ELR (cell line): Measurements from ENCODE around the gene IGFBP7.
"Not testable (repeated sequence)": the region's sequence is repeated elsewhere in the genome, so short reads cannot be mapped to it uniquely, and the experiment has no call there.

ENCODE experiments used
- DNase-seq: peaks from one replicate; pipeline ENCODE4 v3.0.0-alpha.2; 2015; ENCODE audit warnings: low read depth

IGFBP7 gene

DNA sequence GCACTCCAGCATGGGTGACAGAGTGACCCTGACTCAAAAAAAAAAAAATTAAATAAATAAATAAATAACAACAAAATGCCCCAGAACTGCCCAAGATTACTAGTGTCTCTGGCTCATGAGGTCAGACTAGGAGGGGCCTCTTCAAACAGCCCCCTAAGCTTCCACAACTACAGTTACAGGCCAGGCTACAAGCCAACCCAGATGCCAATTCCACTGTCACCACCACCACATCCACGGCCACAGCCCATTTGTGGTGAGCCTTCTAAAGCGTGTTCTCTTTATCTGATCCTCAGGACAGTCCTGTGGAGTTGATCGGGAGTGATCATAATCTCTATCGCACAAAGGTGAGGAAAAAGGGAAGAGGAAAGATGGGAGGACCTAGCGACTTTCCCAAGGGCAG is 36.6 kb downstream of the IGFBP7 start:
- no peak for DNase-seq

DNA sequence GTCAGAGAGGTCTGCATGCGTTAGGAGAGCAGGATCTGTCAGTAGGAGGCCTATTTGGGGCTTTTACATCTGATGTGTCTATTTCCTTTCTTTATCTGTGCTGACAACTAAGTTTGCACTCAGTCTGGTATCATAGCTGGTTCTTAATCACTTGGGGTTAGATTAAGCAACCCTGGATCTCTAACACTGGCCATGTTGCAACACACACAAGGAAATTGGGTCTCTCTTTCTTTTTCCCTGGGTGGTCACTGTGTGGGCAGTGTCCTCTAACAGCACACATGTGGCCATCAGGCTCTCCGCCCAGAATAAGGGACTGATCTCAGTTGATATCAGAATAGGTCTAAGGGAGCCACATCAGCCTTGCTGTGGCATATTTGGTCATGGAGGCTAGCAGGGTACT is 38.9 kb downstream of the IGFBP7 start:
- DNase-seq, result no peak

DNA sequence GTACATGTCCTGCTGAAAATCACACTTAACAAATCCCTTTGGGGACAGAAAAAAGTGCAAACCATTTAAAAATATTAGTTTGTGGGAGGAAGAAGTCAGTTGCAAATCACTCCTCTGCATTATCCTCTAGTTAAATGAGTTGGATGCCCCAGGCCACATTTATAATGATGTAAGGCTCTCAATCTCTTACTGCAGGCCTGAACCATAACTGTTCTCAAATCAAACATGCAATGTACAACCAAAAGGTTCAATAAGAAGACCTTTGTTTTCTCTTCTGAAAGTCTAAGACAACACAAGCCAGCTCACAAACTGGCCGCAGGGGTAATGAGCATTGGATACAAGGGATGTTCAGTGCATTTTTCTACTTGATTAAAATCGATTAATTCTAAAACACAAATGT is 39.7 kb downstream of the IGFBP7 start:
- peak; percentile 34 for DNase-seq

DNA sequence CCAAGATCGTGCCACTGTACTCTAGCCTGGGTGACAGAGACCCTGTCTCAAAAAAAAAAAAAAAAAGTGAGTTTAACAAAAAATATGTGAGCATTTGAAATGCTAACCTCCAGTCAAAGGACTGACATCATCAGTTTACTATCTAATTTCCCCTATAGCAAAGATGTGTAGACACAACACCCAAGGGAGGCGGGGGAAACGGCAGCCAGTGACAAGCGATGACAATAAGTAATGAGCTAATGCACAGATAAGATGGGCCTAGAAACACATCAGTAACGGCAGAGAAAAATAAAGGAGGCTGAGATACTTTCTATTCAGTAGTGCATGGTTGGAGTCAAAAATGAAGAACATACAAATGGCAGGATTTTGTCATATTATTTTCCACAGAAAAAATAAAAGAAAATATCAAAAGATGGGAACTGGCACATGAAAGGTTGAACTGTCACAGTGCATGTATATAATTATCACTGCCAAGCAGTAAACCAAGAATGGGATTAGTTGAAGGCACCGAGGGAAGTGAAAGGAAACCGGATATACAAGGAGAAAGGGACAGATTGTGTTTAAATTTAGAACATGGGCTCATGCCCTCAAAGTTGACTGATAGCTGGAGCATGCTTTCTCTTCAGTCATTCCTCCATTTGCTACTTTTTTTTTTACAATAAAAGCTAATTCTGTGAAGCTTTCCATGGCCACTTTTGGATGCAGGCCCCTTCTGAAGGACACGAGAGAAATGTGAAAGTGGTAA is 41.8 kb downstream of the IGFBP7 start:
- no peak for DNase-seq

DNA sequence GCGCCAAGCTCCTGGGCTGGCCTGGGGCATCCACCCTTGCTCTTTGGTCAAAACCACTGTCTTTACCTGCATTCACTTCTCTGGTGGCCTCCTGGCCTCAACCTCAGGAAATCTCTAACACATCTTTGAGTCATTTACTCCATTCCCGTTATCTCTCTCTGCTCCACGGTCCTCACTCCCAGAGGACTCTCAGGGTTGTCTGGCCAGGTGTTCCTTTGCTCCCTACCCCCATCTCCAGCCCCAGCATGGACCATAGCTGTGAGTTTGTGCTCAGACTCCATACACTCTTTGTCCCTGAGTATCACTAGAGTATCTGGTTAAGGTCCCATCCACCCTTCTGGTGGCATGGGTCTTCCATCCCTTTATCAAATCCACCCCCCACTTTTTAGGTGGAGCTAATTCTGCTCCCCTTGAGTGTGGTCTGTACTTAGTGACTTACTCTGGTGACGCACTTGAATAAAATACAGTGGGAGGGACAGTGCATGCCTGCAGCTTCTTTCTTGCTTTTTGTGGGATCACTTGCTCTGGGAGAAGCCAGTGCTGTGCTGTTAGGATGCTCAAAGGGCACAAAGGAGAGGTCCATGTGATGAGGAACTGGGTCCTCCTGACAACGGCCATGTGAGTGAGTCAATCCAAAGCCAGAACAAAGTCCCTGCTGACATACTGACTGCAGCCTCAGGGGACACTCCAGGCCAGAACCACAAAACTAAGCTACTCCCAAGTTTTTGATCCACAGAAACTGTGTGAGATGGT is 44.3 kb downstream of the IGFBP7 start:
- peak; percentile 60 for DNase-seq

DNA sequence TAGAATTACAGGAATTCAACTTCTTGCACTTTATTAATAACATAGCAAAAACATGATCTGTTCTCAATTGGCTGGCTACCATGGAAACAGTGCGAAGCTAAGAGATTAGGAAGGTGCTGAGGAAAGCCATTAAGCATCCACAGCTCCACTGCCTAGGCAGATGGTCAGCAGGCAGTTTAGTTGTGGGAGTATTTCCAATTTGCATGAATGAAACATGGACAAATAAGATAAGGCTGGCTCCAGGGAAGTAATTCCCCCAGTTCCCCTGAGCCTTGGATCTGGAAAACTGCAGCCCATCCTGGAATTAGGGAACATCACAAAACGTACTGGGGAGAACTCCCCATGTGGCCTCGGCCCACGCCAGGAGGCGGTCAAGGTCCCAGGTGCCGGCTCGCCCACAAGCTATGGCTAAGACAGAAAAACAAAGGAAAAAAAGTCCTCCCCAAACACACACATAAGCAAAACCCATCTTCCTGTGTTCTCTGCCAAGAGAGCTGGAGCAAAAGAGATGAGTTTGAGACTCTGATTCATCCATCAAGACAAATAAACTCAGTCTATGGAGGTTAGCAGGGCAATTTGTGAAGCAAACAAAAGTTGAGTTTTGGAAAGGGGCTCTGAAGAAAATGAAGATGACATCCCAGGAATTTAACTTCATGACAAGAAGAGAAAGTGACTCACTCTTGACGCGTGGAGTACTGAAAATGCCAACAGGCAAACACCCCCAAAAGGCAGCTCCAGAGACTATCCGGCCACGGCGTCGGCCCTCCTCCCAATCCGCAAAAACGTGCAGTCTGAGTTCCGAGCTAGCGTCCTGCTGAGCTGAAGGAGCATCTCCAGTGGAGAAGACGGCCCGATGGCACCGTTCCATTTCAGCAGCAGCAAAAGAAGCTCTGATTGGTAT is 45.1 kb downstream of the IGFBP7 start:
- peak; percentile 86 for DNase-seq

DNA sequence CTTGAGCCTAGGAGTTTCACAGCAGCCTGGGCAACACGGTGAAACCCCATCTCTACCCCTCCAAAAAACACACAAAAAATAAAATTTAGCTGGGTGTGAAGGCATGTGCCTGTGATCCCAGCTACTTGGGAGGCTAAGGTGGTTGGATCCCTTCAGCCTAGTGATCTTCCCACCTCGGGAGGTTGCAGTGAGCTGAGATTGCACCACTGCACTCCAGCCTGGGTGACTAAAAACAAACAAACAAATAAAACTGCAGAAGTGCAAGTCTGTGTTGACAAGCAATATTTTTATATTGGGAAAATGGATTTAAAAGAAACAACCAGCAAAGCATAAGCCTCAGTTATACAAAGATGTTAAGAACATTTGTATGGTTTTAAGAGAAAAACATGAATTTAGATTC is 46.1 kb downstream of the IGFBP7 start:
- DNase-seq, result no peak

DNA sequence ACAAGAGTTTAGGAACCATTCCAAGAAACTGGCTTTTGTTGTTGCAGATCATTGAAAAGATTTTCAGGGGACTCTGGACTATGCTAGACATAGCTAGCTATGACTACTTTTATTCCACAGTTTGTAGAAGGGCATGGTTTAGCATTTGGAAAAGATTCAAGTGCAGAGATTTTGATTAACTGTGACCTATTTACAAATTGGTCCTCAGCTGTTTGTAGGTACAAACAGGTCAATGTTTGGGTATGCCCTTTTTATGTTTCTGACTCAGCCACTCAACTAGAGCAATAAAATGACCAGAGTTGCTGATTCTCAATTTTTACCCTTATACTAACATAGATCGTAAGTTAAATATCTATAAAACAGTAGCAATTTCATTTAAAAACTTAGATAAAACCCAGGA is 46.7 kb downstream of the IGFBP7 start:
- DNase-seq, result no peak

DNA sequence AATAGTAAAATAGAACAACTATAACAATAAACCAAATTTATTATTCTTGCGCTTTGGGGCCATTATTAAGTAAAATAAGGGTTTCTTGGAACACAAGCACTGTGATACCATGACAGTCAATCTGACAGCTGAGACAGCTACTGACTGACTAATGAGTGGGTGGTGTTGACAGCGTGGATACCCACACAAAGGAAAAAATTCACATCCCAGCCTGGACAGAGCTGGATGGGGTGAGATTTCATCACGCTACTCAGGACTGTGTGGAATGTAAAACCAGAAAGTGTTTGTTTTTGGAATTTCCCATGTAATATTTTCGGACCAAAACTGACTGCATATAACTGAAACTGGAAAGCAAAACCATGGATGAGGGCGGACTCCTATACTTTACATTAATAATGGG is 48.8 kb downstream of the IGFBP7 start:
- no peak for DNase-seq

DNA sequence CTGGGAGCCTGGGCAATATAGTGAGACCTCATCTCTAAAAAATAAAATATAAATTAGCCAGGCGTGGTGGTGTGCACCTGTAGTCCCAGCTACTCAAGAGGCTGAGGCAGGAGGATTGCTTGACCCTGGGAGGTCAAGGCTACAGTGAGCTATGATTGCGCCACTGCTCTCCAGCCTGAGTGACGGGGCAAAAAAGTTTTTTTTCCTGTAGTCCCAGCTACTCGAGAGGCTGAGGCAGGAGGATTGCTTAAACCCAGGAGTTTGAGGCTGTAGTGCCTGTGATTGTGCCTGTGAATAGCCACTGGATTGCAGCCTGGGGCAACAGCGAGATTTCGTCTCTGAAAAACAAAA is 49.5 kb downstream of the IGFBP7 start:
- not testable (repeated sequence) for DNase-seq

DNA sequence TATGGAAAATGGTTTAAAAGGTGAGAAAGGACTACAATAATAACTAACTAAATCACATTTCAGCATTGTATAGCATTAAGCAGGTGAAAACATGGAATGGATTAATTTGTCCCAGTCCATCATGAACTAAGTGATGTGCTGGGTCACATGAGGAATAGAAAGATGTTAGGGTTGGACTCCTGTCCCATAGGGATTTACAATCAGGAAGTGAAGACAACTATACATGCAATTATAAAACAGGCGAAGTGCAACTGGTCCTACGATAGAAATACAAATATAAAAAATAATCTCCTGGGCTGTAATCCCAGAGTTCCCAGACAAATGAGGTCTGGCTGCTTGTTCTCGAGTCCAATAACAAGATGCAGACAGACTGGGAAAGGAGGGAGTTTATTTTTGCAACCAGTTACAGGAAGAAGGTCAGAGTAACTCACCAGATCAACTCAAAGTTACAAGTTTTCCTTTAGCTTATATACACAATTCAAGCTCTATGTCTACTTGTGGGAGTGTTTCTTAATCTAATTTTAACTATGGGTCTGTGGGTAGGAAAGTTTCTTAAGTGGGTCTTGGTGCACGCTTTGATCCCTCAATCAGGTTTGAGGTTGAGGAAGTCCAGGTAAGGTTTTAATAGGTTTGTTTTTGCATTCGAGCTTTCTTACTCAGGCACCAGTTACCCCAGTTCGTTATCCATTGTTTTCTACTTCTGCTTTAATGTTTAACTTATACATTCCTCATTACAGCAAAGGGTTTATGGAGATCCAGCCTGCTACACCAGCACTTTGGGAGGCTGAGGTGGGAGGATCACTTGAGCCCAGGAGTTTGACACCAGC is 50.1 kb downstream of the IGFBP7 start:
- DNase-seq, result no peak

DNA sequence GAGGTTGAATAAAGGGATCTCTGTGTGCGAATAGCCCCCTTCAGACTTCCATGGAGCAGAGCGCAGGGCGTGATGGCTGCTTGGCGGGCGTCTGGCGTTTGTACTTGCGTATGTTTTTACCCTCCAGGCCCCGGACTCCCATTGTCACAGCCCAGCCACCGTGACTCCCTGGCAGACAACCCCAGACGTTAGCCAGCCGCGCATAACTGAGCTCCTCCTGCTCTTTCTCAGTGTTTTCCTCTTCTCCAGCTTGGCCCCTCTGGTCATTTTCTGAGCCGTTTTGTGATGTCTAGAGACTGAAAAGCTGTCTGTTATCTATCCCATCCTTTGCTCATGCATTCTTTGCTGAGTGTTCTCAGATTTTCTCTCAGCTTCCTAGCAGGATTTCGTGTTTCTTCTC is 54.3 kb downstream of the IGFBP7 start:
- no peak for DNase-seq

DNA sequence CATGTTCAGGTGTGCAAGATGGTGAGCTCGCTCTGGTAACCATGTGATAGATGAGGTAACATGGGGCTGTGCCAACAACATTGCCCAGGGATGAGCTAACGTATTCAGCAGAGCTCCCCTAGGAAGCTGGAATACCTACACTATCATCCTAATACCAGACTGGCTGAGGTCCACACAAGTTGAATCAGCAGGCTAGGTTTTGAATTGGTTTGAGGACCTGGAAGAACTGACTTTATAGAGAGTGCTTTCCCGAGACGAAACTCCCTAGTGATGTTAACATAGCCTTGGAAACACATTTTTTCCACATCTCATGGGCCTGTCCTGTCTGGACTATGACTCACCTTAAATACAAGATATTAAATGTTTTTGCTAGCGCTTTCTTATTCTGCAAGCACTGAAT is 56.7 kb downstream of the IGFBP7 start:
- no peak for DNase-seq

DNA sequence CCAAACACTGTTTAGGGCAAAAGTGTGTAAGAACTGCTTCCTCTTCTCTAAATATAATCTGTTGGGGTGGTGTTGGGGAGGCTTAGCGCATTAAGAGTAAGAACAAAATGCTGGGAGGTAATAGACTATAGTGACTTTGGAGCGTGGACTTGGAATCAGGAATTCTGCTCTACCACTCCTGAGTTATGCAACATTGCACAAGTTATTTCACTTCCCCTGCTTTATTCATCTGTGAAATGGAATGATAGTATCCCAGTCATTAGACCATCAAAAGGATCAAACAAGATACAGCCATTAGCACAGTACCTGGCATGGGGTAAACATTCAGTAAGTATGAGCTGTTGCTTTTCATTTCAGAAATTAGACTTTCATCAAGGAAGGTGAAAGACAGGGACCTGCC is 58.7 kb downstream of the IGFBP7 start:
- DNase-seq, result no peak

DNA sequence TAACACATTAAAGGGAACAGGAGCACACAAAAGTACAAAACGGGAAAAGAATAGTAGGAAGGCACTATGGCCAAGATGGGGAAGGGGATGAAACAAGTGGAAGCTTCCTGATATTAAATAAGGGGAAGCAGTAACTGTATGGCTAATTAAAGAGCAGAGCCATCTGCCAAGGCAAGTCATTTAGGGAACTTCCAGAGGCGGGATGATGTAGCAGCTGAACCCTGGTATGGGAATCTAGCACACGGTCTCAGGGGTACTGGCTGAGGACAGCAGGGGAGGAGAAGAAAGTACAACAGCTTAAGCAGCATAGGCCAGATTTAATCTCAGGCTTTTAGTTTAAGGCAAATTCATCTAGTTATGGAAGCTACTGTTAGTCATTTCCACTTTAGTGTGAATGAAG is 59.1 kb downstream of the IGFBP7 start:
- no peak for DNase-seq

DNA sequence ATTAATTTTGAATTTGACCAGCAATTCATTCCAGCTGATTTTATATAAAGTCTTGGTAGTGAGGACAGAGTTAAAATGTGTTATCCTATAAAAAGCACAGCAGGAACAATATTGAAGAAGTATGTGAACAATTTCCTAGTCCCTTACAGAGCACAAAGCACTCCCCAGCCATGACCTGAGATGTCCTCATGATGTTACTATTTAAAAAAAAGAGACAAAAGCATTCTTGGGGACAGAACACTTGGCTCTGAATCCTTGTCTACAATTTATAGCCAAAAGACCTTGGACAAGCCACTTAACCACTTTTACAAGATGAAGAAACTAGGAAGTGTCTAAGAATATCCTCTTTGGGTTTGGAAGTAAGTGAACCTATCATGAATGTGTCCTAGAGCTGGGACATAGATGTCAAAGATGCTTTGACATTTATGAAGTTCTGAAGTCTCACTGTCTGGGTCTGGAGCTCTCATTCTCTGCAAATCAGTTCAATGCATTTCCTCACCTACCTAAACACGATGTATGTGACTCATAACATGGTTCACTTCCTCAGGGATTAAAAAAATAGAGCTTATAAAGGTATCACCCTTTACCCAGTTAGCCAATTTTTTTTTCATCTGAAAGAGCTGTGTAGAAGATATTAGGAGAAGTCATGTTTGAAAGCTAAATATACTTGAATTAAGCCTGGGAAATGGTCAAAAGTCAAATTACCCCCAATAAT is 61.4 kb downstream of the IGFBP7 start:
- DNase-seq, result peak; percentile 33

DNA sequence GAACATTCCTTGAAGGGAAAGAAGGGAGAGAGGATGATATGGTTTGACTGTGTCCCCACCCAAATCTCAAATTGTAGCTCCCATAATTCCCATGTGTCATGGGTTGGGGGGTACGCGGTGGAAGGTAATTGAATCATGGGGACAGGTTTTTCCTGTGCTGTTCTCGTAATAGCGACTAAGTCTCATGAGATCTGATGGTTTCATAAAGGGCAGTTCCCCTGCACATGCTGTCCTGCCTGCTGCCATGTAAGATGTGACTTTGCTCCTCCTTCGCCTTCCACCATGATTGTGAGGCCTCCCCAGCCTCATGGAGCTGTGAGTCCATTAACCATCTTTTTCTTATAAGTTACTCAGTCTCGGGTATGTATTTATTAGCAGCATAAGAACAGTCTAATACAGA is 63.1 kb downstream of the IGFBP7 start:
- not testable (repeated sequence) for DNase-seq

DNA sequence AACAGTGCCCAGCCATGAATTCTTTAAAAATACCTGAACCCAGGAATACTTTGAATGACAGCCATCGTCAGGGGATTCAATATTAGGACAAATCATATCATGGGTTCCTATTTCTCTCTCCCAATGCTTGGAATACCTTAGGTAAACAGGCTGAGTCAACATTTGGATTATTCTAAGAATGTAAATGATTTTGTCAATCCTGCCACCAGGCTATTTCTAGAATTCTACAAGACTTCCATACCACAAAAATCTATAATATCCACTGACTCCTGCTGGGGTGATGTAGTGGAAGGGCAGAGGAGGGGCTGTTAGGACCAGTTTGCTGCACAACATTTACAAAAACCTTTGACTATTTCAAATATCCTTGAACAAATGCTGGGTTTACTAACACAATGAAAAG is 65.2 kb downstream of the IGFBP7 start:
- peak; percentile 61 for DNase-seq

DNA sequence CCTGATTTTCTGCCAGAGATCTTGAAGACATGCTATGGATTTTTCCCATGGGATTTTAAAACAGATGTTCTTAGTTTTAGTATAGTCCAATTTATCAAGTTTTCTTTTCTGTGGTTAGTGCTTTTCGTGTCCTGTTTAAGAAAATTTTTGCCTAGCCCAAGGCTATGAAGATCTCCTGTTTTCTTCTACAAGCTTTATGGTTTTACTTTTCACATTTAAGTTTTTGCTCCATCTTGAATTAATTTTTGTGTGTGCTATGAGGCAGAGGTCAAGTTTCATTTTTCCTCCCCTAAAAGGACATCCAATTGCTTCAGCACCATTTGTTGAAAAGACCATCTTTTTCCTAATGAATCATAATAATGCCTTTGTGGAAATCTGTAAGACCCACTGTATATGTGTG is 65.9 kb downstream of the IGFBP7 start:
- DNase-seq, result no peak

DNA sequence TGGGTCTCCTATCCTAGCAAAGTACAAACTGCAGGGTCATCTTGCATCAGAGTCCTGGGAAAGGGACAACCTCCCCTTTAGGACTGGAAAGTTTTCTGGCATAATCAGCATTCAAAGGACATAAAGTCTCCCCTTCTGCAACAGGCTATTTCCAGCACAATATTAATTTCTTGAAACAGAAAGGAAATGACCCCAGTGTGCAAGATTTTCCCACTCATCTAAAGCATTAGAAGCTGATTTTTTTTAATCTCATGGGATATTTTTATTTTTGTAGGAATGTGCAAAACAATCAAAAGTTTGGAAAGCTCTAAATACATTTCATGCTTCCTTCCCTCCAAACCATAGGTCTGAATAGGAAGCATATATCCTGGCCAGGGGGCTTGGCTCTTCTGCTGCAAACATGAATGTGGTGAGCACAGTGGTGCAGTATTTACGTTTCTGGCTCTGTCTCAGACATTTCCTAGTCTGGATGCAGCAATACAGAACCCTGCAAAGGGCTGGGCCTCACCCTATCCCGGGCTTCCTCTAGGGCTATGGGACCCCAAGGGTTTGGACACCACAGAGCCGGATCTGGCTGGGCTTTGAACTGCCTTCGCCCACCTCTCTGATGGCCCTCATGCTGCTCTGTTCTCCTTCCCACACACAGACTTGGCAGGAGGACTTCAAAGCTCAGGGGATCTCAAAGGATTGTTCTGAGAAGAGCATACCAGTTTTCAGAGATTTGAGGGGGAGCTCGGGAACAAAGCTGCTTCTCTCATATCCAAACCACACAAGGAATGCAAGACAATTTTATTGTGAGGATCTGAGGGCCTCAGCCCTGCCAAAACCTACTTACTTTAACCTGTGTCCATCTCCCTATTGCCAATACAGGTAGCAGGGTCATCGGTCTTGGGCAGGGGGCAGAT is 66.6 kb downstream of the IGFBP7 start:
- DNase-seq, result no peak
